HT-29 (cell line): ENCODE data around the gene ISG15. TPM values are rescaled to one million over a fixed set of nuclear protein-coding genes. Genes with fewer than 3 reads are reported as not detected.
A peak's percentile ranks its signal among the peaks of the same experiment; 100 is the strongest.

ENCODE experiments used
- DNase-seq: peaks from one replicate; pipeline ENCODE4 v3.0.0-alpha.2; 2015; ENCODE audit warnings: low spot score
- small RNA-seq: library from RNA; depleted of rRNA; stranded (forward); fragments of <200 nt; gene quantifications from one replicate; pipeline ENCODE3, GENCODE V24; 2014
- total RNA-seq: library from RNA; depleted of rRNA; stranded (reverse); fragments of >200 nt; shearing (Covaris generic); gene quantifications from 2 replicates; pipeline ENCODE4 v1.2.3, GENCODE V29; 2014; rRNA removed

ISG15 gene
- total RNA-seq, 1 experiment from 2014 or later = 895 TPM

GRCh38 chr1:1059494-1060280 is 46.4 kb downstream of the ISG15 start:
- DNase-seq = peak; percentile 83

GRCh38 chr1:1060281-1061000 is 47.1 kb downstream of the ISG15 start:
- DNase-seq = no peak

GRCh38 chr1:1061682-1062345 is 48.5 kb downstream of the ISG15 start:
- DNase-seq = no peak

GRCh38 chr1:1062348-1063163 is 49.3 kb downstream of the ISG15 start:
- DNase-seq = no peak

GRCh38 chr1:1063261-1063944 is 50.1 kb downstream of the ISG15 start:
- no peak for DNase-seq

Small RNA genes lying within 50 kb of the gene (small RNA-seq; reads per million reads assigned to genes)
- not detected for gene AL645608.3

Other genes with a start within 250 kb of the ISG15 start
- gene SAMD11, start 89.6 kb upstream of the ISG15 start, total RNA-seq = 0.10 TPM in 1 of 2 replicates, not detected in the other
- 223 and 226 TPM in 2 replicates for gene NOC2L, start 54.2 kb upstream of the ISG15 start, total RNA-seq
- 33.4 and 44.4 TPM in 2 replicates for gene KLHL17, start 52.9 kb upstream of the ISG15 start, total RNA-seq
- 2.4 and 9.3 TPM in 2 replicates for gene PLEKHN1, start 47.0 kb upstream of the ISG15 start, total RNA-seq
- 0.03 TPM in 1 of 2 replicates, not detected in the other for gene PERM1, start 31.4 kb upstream of the ISG15 start, total RNA-seq
- gene HES4, start 13.4 kb upstream of the ISG15 start, total RNA-seq = 110 and 139 TPM in 2 replicates
- gene AGRN, start 6.6 kb downstream of the ISG15 start, total RNA-seq = 683 and 894 TPM in 2 replicates
- 16.2 and 16.5 TPM in 2 replicates for gene RNF223, start 60.8 kb downstream of the ISG15 start, total RNA-seq
- gene C1orf159, start 102.6 kb downstream of the ISG15 start, total RNA-seq = 61.4 and 67.6 TPM in 2 replicates
- 5.8 and 6.6 TPM in 2 replicates for gene TTLL10, start 160.4 kb downstream of the ISG15 start, total RNA-seq
- gene TNFRSF18, start 193.1 kb downstream of the ISG15 start, total RNA-seq = 0.42 TPM in 1 of 2 replicates, not detected in the other
- gene TNFRSF4, start 200.7 kb downstream of the ISG15 start, total RNA-seq = not detected in 2 replicates
- 163 and 188 TPM in 2 replicates for gene SDF4, start 218.5 kb downstream of the ISG15 start, total RNA-seq
- gene B3GALT6, start 218.7 kb downstream of the ISG15 start, total RNA-seq = 84.2 and 87.7 TPM in 2 replicates
- gene C1QTNF12, start 233.2 kb downstream of the ISG15 start, total RNA-seq = 4.1 and 6.0 TPM in 2 replicates